Memory B cell (primary cell): Measurements from ENCODE around the gene GGCT.

ENCODE experiments used
- ATAC-seq: fragments of 150-1000 bp; cut with Tn5 transposase; 2 replicates; pipeline ENCODE4 v1.10.0; 2021; ENCODE audit warnings: low read depth, mild to moderate bottlenecking, moderate library complexity
- DNase-seq, 2 donors: peaks; one replicate each; pipeline ENCODE4 v3.0.0; 2022; ENCODE audit warnings: low spot score in 2 of 2
- H3K27ac Mint-ChIP-seq: one replicate; pipeline ENCODE4 v1.8.0; 2022; ENCODE audit warnings: mild to moderate bottlenecking, moderate library complexity, mixed read lengths
- H3K27me3 Mint-ChIP-seq: one replicate; pipeline ENCODE4 v1.8.0; 2022; ENCODE audit warnings: mixed read lengths
- H3K36me3 Mint-ChIP-seq: one replicate; pipeline ENCODE4 v1.8.0; 2022; ENCODE audit warnings: mild to moderate bottlenecking, mixed read lengths
- H3K4me1 Mint-ChIP-seq: one replicate; pipeline ENCODE4 v1.8.0; 2022; ENCODE audit warnings: mixed read lengths
- H3K4me3 Mint-ChIP-seq: one replicate; pipeline ENCODE4 v1.8.0; 2022; ENCODE audit warnings: mild to moderate bottlenecking, moderate library complexity, mixed read lengths
- H3K9me3 Mint-ChIP-seq: one replicate; pipeline ENCODE4 v1.8.0; 2022; ENCODE audit warnings: mixed read lengths

GGCT gene

GRCh38 chr7:30479202-30480120 is 25.2 kb downstream of the GGCT start:
- Mint-ChIP-seq H3K27ac (no peak overlapping the region), H3K9me3 (no peaks in the 10 kb centered on the region), H3K4me3 (peak overlapping the region; percentile 94), H3K4me1 (peaks cover 23% of the 10 kb centered on the region), H3K36me3 (no peaks in the 10 kb centered on the region), H3K27me3 (no peaks in the 10 kb centered on the region)
- DNase-seq (no peak), ATAC-seq (peak; percentile 62)

GRCh38 chr7:30478349-30479201 is 26.1 kb downstream of the GGCT start, which contains the start of gene NOD1:
Gene NOD1 (minus strand): TSS chr7:30478784. CDS start chr7:30456921, 21,863 bp downstream.
- Mint-ChIP-seq H3K36me3 (peaks cover 4% of the 10 kb centered on the region), H3K9me3 (no peaks in the 10 kb centered on the region), H3K4me1 (peaks cover 31% of the 10 kb centered on the region), H3K4me3 (peak within 1 kb of the TSS; percentile 94), H3K27me3 (no peaks in the 10 kb centered on the region), H3K27ac (peak within 1 kb of the TSS; percentile 80)
- ATAC-seq = peak; percentile 85
- peak; percentile 37 to 58 for DNase-seq

DNA sequence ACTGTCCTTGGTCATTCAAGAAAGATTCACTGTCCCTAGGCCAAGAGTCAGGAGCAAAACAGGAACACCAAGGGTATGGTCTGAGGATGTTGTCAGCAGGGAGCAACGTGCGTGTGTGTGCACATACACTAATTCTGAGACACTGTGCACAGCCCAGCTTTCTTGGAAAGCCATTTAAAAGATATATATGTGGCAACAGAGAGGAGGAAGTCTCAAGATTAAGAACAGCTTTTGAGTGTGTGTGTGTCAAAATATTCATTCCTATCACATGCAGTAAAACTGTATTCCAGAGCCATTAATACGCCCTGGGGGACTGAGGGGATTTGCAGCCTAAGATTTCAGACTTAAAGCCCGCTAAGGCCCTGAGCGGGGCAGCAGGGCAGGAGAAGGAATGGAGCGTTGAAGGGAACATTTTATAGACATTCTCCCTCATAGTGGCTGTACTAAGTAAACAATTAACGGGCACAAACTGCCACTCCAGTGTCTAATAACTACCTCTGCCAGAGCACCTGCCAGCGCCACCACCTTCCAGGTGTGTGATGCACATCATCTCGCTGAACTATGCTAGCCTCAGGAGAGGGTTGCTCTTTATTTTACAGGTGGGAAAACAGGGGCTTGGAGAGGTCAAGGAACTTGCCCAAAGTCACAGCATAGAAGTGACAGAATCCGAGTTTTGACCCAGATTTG is 28.0 kb downstream of the GGCT start:
- no peaks in the 10 kb centered on the region for H3K9me3 Mint-ChIP-seq
- no peak for DNase-seq
- peak overlapping the region; percentile 25 for H3K4me3 Mint-ChIP-seq
- peaks cover 41% of the 10 kb centered on the region for H3K4me1 Mint-ChIP-seq
- no peak for ATAC-seq
- H3K27me3 Mint-ChIP-seq = no peaks in the 10 kb centered on the region
- H3K36me3 Mint-ChIP-seq = peaks cover 15% of the 10 kb centered on the region
- no peak overlapping the region for H3K27ac Mint-ChIP-seq

DNA sequence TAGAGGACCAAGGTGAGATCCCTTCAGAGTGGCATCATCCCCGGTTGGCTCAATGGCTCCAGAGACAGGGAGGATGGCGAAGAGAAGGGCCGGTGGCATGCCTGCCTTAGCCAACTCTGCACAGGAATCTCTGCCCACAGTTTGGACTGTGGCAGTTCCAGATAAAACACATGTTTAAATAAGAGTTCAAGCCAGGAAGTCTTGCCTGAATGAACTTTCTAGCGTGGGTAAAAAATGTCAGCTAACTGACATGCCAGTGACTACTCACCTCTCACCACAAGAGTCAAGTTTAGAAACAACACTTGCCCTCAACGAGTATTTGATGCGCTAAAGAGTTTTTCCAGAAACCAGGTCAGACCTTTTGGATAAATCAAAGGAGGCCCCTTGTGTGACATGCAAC is 29.0 kb downstream of the GGCT start:
- Mint-ChIP-seq H3K27ac (no peak overlapping the region), H3K27me3 (no peaks in the 10 kb centered on the region), H3K4me1 (peaks cover 47% of the 10 kb centered on the region), H3K9me3 (no peaks in the 10 kb centered on the region), H3K4me3 (no peak overlapping the region), H3K36me3 (peaks cover 15% of the 10 kb centered on the region)
- DNase-seq (no peak), ATAC-seq (no peak)

- peak overlapping the region; percentile 70 for H3K27ac Mint-ChIP-seq
- ATAC-seq = no peak
- H3K27me3 Mint-ChIP-seq = no peaks in the 10 kb centered on the region
- H3K36me3 Mint-ChIP-seq = peaks cover 19% of the 10 kb centered on the region
- H3K4me1 Mint-ChIP-seq = peaks cover 48% of the 10 kb centered on the region
- no peaks in the 10 kb centered on the region for H3K9me3 Mint-ChIP-seq
- H3K4me3 Mint-ChIP-seq = no peak overlapping the region
- DNase-seq = no peak
Measured at GRCh38 chr7:30474893-30475292, 29.7 kb downstream of the GGCT start.

GRCh38 chr7:30474485-30474884 is 30.1 kb downstream of the GGCT start:
- no peak for DNase-seq
- Mint-ChIP-seq H3K36me3 (peaks cover 20% of the 10 kb centered on the region), H3K9me3 (no peaks in the 10 kb centered on the region), H3K27me3 (no peaks in the 10 kb centered on the region), H3K27ac (peak overlapping the region; percentile 70), H3K4me3 (no peak overlapping the region), H3K4me1 (peaks cover 47% of the 10 kb centered on the region)
- ATAC-seq = no peak

DNA sequence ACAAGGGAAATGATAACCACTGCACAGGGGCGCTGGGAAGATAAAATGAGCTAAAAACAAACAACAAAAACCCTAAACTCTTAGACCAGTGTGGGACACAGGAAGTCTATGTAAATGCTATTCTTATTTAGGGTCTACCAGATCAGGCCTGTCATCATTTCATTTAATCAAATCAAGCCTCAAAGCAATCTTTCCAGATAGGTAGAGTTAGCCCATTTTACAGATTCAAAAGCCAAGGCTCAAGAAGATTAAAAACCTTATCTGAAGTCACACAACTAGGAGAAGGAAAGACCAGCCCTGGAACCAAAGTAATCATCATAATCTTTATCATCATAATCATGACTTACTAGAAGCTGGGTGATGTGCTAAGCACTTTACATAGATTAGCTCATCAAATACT is 30.7 kb downstream of the GGCT start:
- no peaks in the 10 kb centered on the region for H3K9me3 Mint-ChIP-seq

DNA sequence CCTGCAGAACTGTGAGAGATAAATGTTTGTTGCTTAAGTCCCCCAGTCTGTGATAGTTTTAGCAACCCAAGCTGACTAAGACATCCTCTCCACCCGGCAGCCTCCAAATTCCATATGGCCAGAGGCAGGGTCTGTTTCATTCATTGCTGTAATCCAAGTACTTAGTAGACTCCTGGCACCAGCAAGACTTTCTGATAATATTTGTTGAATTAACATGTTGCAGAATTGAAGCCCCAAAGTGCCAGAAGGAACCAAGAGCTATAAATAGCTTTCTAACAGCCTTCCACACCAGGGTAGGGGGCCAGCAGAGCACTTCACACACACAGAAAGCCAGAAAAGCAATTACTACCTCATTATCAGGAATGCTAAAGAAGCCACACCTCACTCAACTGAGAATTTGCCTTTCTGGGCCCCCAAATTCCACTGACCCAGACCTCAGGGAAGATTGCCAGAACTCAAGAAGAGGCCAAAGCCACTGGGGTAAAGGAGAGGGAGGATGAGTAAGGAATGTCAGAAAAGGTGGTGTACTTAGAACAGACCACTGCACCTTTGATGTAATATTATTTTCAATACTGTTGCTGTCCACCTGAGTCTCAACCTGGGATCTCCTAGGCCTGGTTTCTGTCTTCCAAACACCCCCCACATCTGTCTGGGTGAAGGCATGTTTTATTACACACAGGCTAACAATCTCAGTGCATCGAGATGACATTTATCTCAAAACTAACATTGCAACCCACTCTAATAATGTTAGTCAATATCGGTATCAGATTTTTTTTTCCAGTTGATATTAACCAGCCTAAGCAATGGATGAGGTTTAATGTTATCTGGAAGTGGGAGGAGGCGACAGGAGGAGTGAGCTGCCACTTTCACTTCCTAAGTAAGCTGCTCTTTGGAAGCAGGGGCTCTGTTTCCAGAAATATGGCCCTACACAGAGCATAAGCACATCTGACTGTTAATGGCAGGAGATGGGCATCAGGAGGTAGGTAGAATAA is 31.5 kb downstream of the GGCT start:
- no peaks in the 10 kb centered on the region for H3K9me3 Mint-ChIP-seq
- no peak overlapping the region for H3K4me3 Mint-ChIP-seq
- no peak overlapping the region for H3K27ac Mint-ChIP-seq
- no peaks in the 10 kb centered on the region for H3K27me3 Mint-ChIP-seq
- no peak for DNase-seq
- H3K36me3 Mint-ChIP-seq = peaks cover 20% of the 10 kb centered on the region
- ATAC-seq = no peak
- H3K4me1 Mint-ChIP-seq = peaks cover 54% of the 10 kb centered on the region

More for the DNA sequence above, 30.7 kb downstream of the GGCT start:
- DNase-seq (no peak), ATAC-seq (no peak)
- Mint-ChIP-seq H3K4me1 (peaks cover 49% of the 10 kb centered on the region), H3K36me3 (peaks cover 20% of the 10 kb centered on the region), H3K27me3 (no peaks in the 10 kb centered on the region), H3K4me3 (no peak overlapping the region), H3K27ac (peak overlapping the region; percentile 70)

DNA sequence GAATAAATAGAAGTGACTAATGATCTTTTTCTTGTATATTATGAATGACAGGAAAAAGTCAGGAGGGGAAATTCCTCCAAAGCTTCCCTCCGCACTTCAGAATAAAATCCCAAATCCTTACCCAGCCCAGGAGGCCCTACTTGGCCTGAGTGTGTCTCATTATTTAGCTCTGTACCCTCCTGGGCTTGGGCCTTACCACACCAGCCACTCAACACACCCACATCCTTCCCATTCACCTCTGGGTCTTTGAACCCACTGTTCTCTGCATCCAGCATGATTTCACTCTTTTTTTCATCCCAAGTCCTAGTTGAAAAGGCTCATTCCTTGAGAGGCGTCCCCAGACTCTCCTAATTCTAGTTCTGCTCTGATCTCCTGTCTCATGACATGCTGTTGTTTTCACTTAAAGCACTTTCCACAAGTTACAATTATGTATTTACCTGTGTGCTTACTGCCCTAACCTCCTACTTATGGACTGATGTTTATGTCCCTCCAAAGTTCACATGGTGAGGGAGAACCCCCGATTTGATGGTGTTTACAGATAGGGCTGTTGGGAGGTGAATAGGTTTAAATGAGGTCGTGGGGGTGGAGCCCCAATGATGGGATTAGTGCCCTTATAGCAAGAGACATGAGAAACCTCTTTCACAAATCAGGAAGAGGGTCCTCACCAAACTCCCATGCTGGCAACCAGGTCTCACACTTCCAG is 32.4 kb downstream of the GGCT start:
- no peak for ATAC-seq

DNA sequence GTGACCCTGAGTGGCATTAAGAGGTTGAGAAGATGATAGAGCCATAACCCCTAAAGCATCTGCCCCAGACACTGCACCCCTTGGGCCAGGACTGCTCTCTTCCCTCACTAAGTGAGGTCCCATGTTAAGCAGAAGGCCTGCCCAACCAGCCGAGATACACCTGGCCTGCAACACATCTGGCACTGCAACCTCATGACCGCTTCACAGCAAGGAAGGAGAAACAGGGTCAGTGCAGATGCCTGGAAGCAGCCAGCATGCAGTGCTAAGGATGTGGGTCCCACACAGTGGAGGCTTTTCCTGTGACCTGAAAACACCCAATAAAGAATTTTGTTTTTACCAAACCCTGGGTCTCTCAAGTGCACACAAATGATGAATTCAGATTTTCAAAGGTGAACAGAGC is 33.4 kb downstream of the GGCT start:
- H3K27me3 Mint-ChIP-seq = no peaks in the 10 kb centered on the region
- peaks cover 57% of the 10 kb centered on the region for H3K4me1 Mint-ChIP-seq
- peak overlapping the region; percentile 73 for H3K27ac Mint-ChIP-seq
- no peaks in the 10 kb centered on the region for H3K9me3 Mint-ChIP-seq
- H3K4me3 Mint-ChIP-seq = no peak overlapping the region
- H3K36me3 Mint-ChIP-seq = peaks cover 20% of the 10 kb centered on the region
- ATAC-seq = no peak
- no peak for DNase-seq

More for the DNA sequence above, 32.4 kb downstream of the GGCT start:
- no peak for DNase-seq
- H3K27me3 Mint-ChIP-seq = no peaks in the 10 kb centered on the region
- peaks cover 20% of the 10 kb centered on the region for H3K36me3 Mint-ChIP-seq
- peak overlapping the region; percentile 12 for H3K27ac Mint-ChIP-seq
- no peaks in the 10 kb centered on the region for H3K9me3 Mint-ChIP-seq
- H3K4me3 Mint-ChIP-seq = no peak overlapping the region
- peaks cover 59% of the 10 kb centered on the region for H3K4me1 Mint-ChIP-seq

GRCh38 chr7:30470771-30471170 is 33.9 kb downstream of the GGCT start:
- Mint-ChIP-seq H3K4me3 (no peak overlapping the region), H3K36me3 (peaks cover 20% of the 10 kb centered on the region), H3K9me3 (no peaks in the 10 kb centered on the region), H3K27me3 (no peaks in the 10 kb centered on the region), H3K4me1 (peaks cover 54% of the 10 kb centered on the region), H3K27ac (peak overlapping the region; percentile 73)
- ATAC-seq (no peak), DNase-seq (no peak)

DNA sequence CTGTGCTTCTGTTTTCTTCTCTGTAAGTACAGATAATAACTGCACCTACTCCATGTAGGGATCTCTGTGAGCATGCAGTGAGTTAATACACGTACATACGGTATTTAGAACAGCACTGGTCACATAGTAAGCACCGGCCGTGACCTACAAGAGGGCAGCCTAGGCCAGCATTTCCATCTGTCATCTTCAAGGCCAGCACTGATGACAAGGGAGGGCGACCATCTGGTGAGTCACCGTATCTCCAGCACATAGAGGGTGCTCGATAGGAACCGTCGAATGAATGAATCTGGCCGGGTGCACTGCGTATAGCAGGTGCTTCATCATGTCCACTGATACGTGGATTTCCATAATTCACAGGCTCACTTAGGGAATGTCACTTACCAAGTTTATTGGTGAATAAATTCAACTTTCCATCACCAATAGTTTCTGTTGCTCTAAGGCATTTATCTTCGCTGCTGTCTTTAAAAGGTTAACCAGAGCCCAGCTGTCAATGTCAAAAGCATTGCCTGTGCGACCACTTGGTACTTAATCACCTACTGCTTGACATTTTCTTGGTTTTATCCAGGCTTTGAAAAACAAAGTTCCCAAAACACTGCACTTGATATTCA is 34.4 kb downstream of the GGCT start:
- peaks cover 54% of the 10 kb centered on the region for H3K4me1 Mint-ChIP-seq
- no peaks in the 10 kb centered on the region for H3K9me3 Mint-ChIP-seq
- H3K27me3 Mint-ChIP-seq = no peaks in the 10 kb centered on the region
- H3K36me3 Mint-ChIP-seq = peaks cover 20% of the 10 kb centered on the region
- no peak for DNase-seq
- peak overlapping the region; percentile 77 for H3K27ac Mint-ChIP-seq
- H3K4me3 Mint-ChIP-seq = no peak overlapping the region
- no peak for ATAC-seq
